OCI-M2 (cell line): ENCODE data around the gene COX7B.
"Not testable (repeated sequence)": the region's sequence is repeated elsewhere in the genome, so short reads cannot be mapped to it uniquely, and the experiment has no call there.

ENCODE experiments used
- DNase-seq: peaks from one replicate; lab custom pipeline; 2025; ENCODE audit not compliant: unreplicated experiment; lab: John Stamatoyannopoulos, UW

Gene COX7B

DNA sequence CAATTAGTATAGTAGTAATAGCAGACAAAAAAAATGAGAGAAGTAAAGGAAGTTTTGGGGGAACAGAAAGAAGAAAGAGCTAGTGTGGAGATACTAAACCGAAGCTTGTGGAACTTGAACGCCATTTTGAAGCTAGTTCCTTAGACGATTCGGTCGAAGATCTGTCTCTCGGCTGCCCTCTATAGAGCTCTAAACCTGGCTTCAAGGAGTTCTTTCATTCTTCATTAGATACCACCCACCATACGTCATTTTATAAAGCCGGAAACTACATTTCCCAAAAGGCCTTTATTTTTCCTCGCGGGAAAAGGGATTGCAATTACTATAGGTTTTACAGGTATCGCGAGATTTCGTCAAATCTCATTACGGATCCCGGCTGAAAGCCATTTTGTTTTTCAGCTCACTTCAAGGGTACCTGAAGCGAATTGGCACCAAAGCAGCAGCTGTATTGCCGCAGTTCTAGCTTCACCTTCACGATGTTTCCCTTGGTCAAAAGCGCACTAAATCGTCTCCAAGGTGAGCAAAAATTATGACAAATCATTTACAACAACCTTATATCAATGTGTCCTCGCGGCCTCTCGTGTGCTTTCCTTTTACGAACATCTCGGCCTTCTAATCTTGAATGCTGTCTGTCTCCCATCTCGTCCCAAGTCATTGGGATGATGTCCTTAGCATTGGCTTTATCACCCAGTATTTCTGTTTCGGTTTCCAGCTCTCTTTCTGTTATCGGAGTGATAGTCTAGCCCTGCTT is at the start of gene COX7B:
COX7B (plus strand) TSS at position 388 of the 748 bp plus-strand sequence; CDS start at position 474, 86 bp downstream.
- DNase-seq, result peak; percentile 8

DNA sequence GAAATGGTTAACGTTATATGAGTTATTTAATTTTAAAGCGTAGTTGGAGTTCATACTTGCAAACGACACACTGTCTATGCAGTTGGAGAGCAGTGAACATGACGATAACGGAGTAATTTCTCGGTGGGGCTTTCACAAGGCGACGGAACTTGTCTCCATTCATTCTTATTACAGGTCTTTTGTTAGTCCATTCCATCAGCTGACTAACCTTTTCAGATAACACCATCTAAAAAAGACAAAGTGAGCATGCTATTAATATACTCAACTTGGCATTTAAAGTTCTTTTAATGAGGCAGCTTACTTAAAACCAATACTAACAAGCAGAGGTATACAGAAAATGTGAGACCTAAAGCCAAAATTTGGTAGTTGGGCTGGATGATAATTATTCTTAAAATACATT is 23.9 kb upstream of the COX7B start:
- DNase-seq, result no peak

GRCh38 chrX:77881418-77881817 is 17.9 kb upstream of the COX7B start:
- not testable (repeated sequence) for DNase-seq

DNA sequence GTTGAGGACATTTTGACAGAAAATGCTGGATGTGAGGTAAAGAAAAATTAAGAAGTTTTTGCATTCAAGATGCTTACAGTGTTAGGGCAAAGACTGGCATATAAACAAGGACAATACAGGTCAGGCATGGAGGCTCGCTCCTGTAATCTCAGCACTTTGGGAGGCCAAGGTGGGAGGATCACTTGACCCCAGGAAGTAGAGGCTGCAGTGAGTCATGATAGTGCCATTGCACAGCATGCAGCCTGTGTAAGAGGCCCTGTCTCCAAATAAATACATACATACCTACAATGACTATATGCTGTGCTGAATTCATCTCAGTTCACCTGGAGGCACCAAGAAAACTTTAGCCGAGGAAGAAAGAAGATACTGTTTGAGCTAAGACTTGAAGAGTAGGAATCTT is 6.4 kb upstream of the COX7B start:
- DNase-seq, result no peak

DNA sequence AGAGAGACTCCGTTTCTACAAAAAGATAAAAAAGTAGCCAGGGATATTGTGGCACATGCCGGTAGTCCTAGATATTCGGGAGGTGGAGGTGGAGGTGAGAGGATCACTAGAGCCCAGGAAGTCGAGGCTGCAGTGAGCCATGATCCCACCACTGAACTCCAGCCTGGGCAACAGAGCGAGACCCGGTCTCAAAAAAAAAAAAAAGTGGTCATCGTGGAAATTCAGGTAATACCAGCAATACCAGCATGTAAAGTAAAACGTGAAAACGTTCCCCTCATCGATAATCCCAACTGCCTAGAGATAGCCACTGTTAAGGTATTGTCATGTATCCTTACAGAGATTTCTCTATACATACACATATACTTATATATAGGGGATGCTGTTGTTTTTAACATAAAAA is 5.6 kb upstream of the COX7B start:
- no peak for DNase-seq

DNA sequence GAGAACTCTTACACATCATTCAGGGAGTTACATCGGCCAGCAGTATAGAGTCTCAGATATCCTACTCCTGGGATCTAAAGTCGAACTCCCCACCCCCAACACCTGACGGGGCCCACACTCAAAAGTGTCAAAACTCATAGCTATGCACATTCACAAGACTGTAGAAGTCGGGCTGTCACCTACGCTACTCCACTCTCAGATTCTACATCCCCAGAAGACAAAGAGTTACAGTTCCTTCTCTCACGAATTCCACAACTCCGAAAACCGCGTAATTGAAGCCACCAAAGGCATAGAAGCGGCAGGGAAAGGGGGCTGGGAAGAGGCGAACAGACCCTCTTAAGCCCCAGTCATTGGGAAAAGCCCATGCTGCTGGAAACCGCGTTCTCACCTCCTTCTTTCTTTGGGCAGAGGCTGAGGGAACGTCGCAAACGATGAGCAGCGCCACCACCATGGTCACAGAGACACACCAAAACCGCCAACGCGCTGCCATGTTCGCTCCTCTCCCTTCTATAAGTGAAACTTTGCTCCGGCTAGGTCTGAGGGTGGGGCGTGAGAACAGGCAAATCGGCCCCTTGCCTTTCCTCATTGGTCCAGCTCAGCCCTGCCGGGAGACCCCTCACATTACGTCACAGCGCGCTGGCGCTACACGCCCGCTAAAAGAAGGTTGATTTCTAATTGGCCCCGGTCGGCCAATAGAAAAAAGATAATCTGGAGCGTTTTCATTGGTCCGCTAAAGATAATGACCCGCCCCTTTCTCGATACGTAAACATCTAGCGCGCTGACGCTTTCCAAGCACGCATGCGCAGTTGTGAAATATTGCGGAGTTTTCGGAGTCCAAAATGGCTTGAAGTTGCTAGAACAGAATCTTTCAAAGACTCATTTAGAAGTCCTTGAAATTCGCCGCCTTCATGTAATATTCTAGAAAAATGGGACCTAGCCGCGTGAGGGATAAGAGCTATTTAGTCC is 4.1 kb upstream of the COX7B start, which contains the start of gene MAGT1:
MAGT1 (minus strand) TSS at position 515 of the 966 bp plus-strand sequence; CDS start at position 490, 25 bp downstream.
- peak; percentile 38 for DNase-seq

GRCh38 chrX:77900688-77901087 is 1.4 kb downstream of the COX7B start:
- no peak for DNase-seq

DNA sequence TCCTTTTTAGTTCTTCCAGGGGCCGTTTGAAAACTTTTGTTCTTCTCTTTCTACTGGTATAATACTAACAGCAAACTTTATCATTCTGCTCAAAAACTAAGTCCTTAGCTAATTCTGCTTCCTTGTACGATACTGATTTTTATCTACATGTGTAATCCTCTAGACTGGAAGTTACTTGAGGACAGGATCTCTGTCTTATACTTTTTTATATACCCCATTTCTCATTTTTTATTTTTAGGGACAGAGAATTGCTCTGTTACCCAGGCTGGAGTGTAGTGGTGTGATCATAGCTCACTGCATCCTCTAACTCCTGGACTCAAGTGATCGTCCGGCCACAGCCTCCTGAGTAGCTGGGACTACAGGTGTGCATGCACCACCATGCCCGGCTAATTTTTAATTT is 2.2 kb downstream of the COX7B start:
- DNase-seq, result no peak

- no peak for DNase-seq
Measured at GRCh38 chrX:77910108-77910840, 11.0 kb downstream of the COX7B start, which contains the start of gene ATP7A. Gene ATP7A, plus strand, starts transcription at chrX:77910693. Its CDS starts 60,949 bp downstream, at chrX:77971642.

DNA sequence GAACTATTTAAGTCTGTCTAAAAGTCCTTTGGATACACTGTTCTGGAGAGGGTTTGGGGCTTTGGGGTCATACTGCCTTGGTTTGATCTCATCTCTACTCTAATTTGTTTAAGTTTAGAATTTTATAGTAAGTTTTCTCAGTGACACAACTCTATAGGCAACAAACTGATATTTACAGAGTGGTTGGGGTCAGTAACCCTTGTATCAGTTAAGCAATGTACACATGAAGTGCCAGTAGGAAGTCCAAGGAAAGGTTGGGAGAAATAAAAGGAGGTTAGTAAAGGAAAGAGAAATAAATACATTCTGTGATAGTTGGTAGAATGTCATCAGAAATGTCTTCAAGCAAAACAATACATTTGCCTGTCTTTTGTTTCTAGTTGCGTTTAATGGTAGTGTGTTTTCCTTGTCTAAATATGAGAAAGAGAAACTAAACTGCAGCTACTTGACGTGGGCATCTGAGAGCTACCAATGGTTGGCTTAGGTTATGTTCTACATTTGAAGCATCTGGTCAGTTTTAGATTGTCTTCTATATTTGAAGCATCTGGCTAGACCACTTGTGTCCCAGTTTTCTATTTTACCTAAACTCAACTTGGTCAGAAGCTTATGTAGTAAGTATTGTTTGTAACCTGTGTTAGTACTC is 18.1 kb downstream of the COX7B start:
- DNase-seq, result no peak

- DNase-seq, result no peak
Measured at GRCh38 chrX:77918568-77918967, 19.3 kb downstream of the COX7B start.

DNA sequence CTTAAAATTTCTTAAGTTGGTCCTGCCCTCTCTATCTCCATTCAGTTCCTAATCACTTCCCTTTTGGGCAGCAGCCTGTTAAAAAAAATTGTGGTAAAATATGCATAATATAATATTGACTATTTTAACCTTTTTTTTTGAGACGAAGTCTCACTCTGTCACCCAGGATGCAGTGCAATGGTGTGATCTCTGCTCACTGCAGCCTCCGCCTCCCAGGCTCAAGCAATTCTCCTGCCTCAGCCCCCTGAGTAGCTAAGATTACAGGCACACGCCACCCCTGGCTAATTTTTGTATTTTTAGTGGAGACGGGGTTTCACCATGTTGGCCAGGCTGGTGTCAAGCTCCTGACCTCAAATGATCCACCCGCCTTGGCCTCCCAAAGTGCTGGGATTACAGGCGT is 20.1 kb downstream of the COX7B start:
- DNase-seq, result not testable (repeated sequence)

DNA sequence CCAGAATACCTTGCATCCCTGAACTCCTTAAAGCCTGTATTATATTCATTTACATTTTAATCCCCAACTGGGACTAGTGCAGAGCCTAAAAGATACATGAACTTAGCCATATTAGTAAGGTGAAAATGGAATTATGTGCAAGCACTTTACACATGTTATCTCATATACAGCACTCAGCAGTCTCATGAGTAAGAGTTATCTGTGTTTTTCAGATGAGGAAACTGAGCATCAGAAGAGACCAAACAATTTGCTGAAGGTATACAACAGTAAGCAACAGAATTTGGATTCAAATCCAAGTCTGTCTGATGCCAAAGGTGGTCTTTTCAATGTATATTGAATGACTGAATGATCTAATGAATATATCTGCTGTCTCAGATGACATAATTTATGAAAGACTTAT is 23.5 kb downstream of the COX7B start:
- DNase-seq, result no peak

- DNase-seq, result no peak
Measured at GRCh38 chrX:77924320-77924859, 25.1 kb downstream of the COX7B start.

GRCh38 chrX:77925764-77926163 is 26.5 kb downstream of the COX7B start:
- no peak for DNase-seq

- no peak for DNase-seq
Measured at GRCh38 chrX:77930581-77930980, 31.3 kb downstream of the COX7B start.

DNA sequence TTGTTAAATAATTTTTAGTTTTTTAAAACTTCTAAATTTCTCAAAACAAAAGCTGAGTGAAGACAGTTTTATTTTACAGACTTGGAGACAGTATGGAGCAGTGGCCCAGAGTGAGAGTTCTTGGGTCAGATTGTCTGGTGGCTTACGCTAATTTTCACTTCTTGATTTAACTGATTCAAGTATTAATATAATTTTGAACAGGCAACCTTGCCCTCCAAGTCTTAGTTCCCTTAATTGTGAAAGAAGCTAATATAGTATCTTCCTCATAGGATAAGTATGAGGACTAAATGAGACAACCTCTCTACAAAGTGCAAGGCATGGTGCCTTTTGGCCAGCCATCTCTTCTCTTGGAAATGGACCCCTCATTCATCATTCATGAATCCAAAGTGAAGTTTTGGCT is 36.6 kb downstream of the COX7B start:
- DNase-seq, result no peak

DNA sequence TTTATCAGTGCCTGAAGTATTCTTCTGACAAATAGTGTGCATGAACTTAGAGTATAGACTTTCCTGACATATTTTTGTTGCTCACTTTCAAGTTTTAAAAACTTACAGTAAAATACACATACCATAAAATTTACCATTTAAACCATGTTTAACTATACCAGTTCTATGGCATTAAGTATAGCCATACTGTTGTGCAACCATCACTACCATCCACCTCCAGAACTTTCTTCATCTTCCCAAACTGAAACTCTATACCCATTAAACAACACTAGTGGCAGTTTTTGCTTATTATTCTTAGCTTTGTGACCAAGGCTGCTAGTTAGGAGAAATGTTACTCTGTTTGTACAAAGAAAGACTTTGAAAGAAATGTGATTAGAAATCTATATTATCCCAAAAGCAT is 37.0 kb downstream of the COX7B start:
- no peak for DNase-seq

DNA sequence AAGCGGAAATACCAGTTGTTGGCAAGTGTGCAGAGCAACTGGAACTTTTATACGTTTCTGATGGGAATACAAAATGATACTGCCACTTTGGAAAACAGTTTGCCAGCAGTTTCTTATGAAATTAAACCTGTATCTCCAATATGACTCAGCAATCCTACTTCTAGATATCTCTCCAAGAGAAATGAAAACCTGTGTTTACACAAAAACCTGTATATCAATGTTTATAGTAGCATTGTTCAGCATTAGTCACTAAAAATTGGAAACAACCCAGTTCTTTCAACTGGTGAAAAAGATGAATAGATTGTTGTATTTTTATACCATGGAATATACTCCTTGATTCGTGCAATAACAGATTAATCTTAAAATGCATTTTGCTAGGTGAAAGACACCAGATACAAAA is 38.0 kb downstream of the COX7B start:
- no peak for DNase-seq

DNA sequence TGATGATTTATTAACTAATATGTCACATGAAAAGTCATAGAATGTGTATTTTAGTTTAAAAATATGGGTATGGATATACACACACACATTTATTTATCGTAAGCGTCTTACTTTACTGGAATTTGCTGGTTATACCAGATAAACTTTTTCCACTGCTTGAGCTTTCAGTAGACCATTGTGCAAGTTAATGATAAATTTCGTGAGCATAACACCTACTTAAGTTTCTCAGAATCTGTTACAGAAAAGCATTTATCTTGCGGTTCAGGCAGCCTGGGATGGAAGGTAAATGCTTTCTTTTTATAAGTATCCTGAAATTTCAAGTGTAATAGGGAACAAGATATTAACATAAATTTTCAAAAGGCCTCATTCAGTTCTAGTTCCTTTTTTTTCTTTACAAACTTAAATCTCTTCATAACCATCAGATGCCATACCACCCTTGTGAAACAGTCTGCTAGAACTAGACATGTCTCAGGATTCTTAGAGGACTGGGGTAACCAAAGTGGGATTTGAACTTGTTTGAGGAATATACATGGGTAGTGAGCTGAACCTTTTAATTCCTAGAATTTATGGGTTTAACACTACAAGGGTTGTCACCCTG is 38.9 kb downstream of the COX7B start:
- no peak for DNase-seq
